Neural progenitor cell (in vitro differentiated cells): Measurements from ENCODE around the gene KIAA1549. TPM values are rescaled to one million over a fixed set of nuclear protein-coding genes. Genes with fewer than 3 reads are reported as not detected.

Experiments
- DNase-seq: peaks from one replicate; pipeline ENCODE4 v3.0.0-alpha.2; 2016; ENCODE audit warnings: low spot score
- H2AFZ ChIP-seq: fragments of 200-600 bp; sonication (generic); replicated peaks from 2 replicates; pipeline ENCODE4 v1.6.1; 2016; ENCODE audit warnings: antibody characterized with exemption
- H3F3A ChIP-seq: fragments of 200-600 bp; sonication (generic); 2 replicates; pipeline ENCODE4 v1.6.1; 2016; ENCODE audit warnings: antibody characterized with exemption, low read depth
- H3K27ac ChIP-seq: fragments of 200-600 bp; sonication (generic); 2 replicates; pipeline ENCODE4 v1.5.1; 2016; ENCODE audit warnings: mild to moderate bottlenecking
- H3K27me3 ChIP-seq: fragments of 200-600 bp; sonication (generic); 2 replicates; pipeline ENCODE4 v1.6.1; 2016; ENCODE audit warnings: mild to moderate bottlenecking, moderate library complexity
- H3K36me3 ChIP-seq: fragments of 200-600 bp; sonication (generic); 2 replicates; pipeline ENCODE4 v1.5.1; 2016
- H3K4me1 ChIP-seq: fragments of 200-600 bp; sonication (generic); 2 replicates; pipeline ENCODE4 v1.6.1; 2016; ENCODE audit warnings: mixed run types
- H3K4me2 ChIP-seq: fragments of 200-600 bp; sonication (generic); 2 replicates; pipeline ENCODE4 v1.6.1; 2016
- H3K4me3 ChIP-seq: fragments of 200-600 bp; sonication (generic); 2 replicates; pipeline ENCODE4 v1.5.1; 2016
- H3K79me2 ChIP-seq: fragments of 200-600 bp; sonication (generic); 2 replicates; pipeline ENCODE4 v1.6.1; 2016; ENCODE audit warnings: low read depth
- H3K9ac ChIP-seq: fragments of 200-600 bp; sonication (generic); 2 replicates; pipeline ENCODE4 v1.6.1; 2016
- H3K9me3 ChIP-seq: fragments of 200-600 bp; sonication (generic); 2 replicates; pipeline ENCODE4 v1.5.1; 2016; ENCODE audit warnings: low read depth
- H4K20me1 ChIP-seq: fragments of 200-600 bp; sonication (generic); 2 replicates; pipeline ENCODE4 v1.6.1; 2016; ENCODE audit warnings: low read depth
- H3K27ac Mint-ChIP-seq: 3 replicates; pipeline ENCODE4 v1.8.0; 2021; ENCODE audit warnings: mixed read lengths
- H3K27me3 Mint-ChIP-seq: 2 replicates; pipeline ENCODE4 v1.8.0; 2022; ENCODE audit warnings: low read depth, mild to moderate bottlenecking, inconsistent platforms, moderate library complexity, mixed read lengths; ENCODE audit not compliant: insufficient read depth
- H3K36me3 Mint-ChIP-seq: 3 replicates; pipeline ENCODE4 v1.8.0; 2021; ENCODE audit warnings: mixed read lengths
- H3K4me1 Mint-ChIP-seq: 3 replicates; pipeline ENCODE4 v1.8.0; 2021; ENCODE audit warnings: mixed read lengths
- H3K4me3 Mint-ChIP-seq: 3 replicates; pipeline ENCODE4 v1.8.0; 2021; ENCODE audit warnings: mild to moderate bottlenecking, moderate library complexity, mixed read lengths
- H3K9me3 Mint-ChIP-seq: 3 replicates; pipeline ENCODE4 v1.8.0; 2020; ENCODE audit warnings: mixed read lengths
- EZH2 ChIP-seq: fragments of 200-600 bp; sonication (generic); IDR thresholded peaks from 2 replicates; pipeline ENCODE4 v1.6.1; 2017; ENCODE audit warnings: antibody characterized with exemption, mild to moderate bottlenecking, moderate library complexity
- EZH2phosphoT487 ChIP-seq: fragments of 200-600 bp; sonication (generic); IDR thresholded peaks from 2 replicates; pipeline ENCODE4 v1.6.1; 2017; ENCODE audit warnings: antibody characterized with exemption
- total RNA-seq: library from RNA; depleted of rRNA; stranded (reverse); fragments of >200 nt; gene quantifications from 2 replicates; pipeline ENCODE4 v1.2.3, GENCODE V29; 2015; ENCODE audit warnings: low replicate concordance
- TF ChIP-seq, protein P1 (sequence below): fragments of 200-600 bp; sonication (generic); IDR thresholded peaks from 2 replicates; pipeline ENCODE4 v1.5.1; 2017; ENCODE audit warnings: antibody characterized with exemption, mild to moderate bottlenecking

KIAA1549 gene
- total RNA-seq, 1 donor from 2014 or later: 4.8 TPM

DNA sequence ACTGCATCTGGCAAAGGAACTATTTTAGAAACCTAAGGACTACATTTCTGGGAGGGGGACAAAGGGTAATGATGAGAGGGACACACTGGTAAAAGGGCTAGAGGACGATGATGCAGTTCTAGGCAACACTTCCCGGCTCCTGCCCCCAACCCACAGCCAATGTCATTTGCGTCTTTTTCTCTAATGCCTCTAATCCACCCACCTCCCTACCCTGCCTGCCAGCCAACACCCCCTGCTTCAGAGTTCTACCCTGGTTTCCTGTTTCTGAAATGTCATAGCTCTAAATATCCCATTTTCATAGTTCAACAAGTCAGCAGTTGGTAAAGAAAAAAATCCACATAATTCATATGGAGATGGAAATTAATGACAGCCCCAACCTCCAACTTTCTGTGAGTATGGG, 79.0 kb downstream of the KIAA1549 start:
- H3K9me3 ChIP-seq: no peaks in the 10 kb centered on the region
- peaks cover 59% of the 10 kb centered on the region for H3K36me3 Mint-ChIP-seq
- no peak for DNase-seq
- H2AFZ ChIP-seq: no peak overlapping the region
- no peaks in the 10 kb centered on the region for H3K4me1 ChIP-seq
- no peaks in the 10 kb centered on the region for H3F3A ChIP-seq
- H3K9ac ChIP-seq: no peak overlapping the region
- H4K20me1 ChIP-seq: no peaks in the 10 kb centered on the region
- peaks cover 2% of the 10 kb centered on the region for H3K27me3 Mint-ChIP-seq
- peaks cover 3% of the 10 kb centered on the region for H3K36me3 ChIP-seq
- no peaks in the 10 kb centered on the region for H3K27me3 ChIP-seq
- H3K27ac ChIP-seq: no peak overlapping the region
- TF ChIP-seq EZH2: no peak
- TF ChIP-seq EZH2phosphoT487: no peak
- TF ChIP-seq, protein P1, sequence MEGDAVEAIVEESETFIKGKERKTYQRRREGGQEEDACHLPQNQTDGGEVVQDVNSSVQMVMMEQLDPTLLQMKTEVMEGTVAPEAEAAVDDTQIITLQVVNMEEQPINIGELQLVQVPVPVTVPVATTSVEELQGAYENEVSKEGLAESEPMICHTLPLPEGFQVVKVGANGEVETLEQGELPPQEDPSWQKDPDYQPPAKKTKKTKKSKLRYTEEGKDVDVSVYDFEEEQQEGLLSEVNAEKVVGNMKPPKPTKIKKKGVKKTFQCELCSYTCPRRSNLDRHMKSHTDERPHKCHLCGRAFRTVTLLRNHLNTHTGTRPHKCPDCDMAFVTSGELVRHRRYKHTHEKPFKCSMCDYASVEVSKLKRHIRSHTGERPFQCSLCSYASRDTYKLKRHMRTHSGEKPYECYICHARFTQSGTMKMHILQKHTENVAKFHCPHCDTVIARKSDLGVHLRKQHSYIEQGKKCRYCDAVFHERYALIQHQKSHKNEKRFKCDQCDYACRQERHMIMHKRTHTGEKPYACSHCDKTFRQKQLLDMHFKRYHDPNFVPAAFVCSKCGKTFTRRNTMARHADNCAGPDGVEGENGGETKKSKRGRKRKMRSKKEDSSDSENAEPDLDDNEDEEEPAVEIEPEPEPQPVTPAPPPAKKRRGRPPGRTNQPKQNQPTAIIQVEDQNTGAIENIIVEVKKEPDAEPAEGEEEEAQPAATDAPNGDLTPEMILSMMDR: no peak
- peaks cover 3% of the 10 kb centered on the region for H3K4me1 Mint-ChIP-seq
- H3K9me3 Mint-ChIP-seq: no peaks in the 10 kb centered on the region
- no peak overlapping the region for H3K4me2 ChIP-seq
- H3K4me3 ChIP-seq: no peak overlapping the region
- no peaks in the 10 kb centered on the region for H3K79me2 ChIP-seq
- no peak overlapping the region for H3K27ac Mint-ChIP-seq
- H3K4me3 Mint-ChIP-seq: no peak overlapping the region

DNA sequence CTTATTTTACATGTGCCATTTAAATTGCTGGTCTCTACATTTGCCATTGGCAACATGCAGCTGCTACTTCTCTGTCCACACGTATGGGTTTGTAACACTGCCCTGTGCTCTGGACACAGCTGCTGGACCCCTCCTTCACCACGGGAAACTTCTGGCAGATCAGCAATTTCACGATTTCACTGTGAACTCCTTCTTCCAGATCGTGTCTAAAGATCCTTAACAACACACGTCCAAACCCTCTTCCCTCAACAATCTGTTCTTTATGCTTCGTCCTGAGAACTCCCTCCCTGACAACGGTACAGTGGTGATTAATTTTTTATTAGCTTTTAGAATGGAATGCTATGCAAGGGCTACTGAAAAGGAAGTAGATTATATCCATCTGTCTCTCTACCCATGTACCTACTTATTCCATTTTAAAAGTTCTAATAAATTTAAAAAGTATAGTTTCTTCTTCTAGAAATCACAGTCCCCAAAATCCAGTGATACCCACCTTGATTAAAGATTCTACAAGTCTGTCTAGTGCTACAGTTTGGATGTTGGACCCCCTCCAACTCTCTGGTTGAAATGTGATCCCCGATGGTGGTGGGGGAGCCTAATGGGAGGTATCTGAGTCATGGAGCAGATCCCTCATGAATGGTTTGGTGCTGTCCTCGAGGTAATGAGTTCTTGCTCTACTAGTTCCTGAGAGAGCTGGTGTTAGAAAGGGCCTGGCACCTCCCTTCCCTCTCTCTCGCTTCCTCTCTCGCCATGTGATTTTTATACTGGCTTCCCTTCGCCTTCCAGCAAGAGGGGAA, 81.0 kb downstream of the KIAA1549 start:
- TF ChIP-seq, protein P1: no peak
- TF ChIP-seq EZH2 (no peak), EZH2phosphoT487 (no peak)
- Mint-ChIP-seq H3K27ac (no peak overlapping the region), H3K9me3 (no peaks in the 10 kb centered on the region)

DNA sequence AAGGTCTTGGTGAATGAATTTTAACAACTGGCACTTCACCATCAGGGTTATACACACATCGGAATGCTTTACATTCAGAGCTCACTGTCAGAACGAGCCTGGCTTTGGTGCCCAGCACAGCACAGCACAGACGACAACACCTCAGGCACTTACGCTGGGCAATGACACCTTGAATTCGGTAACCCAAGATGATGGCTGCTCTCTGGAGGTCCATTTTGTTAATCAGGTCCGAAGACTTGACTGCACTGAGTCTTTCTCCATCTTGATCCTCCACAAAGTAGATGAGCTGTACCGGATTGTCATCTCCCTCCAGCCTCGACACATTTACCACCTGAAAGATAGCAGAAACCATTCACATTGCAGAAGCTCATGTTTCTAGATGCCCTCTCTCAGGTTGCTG, 82.4 kb downstream of the KIAA1549 start:
- Histone ChIP-seq H3K4me2 (no peak overlapping the region), H3K27ac (no peak overlapping the region), H2AFZ (no peak overlapping the region), H3K9ac (no peak overlapping the region), H3F3A (no peaks in the 10 kb centered on the region), H3K27me3 (no peaks in the 10 kb centered on the region), H4K20me1 (no peaks in the 10 kb centered on the region), H3K9me3 (no peaks in the 10 kb centered on the region), H3K79me2 (no peaks in the 10 kb centered on the region), H3K4me1 (no peaks in the 10 kb centered on the region), H3K36me3 (peaks cover 3% of the 10 kb centered on the region), H3K4me3 (no peak overlapping the region)
- no peak for DNase-seq
- peaks cover 66% of the 10 kb centered on the region for H3K36me3 Mint-ChIP-seq
- H3K4me1 Mint-ChIP-seq: peaks cover 3% of the 10 kb centered on the region
- H3K9me3 Mint-ChIP-seq: no peaks in the 10 kb centered on the region
- H3K4me3 Mint-ChIP-seq: no peak overlapping the region
- TF ChIP-seq EZH2phosphoT487 (no peak), EZH2 (no peak)
- TF ChIP-seq, protein P1: no peak
- H3K27me3 Mint-ChIP-seq: no peaks in the 10 kb centered on the region
- no peak overlapping the region for H3K27ac Mint-ChIP-seq

More for the DNA sequence above, 81.0 kb downstream of the KIAA1549 start:
- no peak overlapping the region for H2AFZ ChIP-seq
- H3K4me3 ChIP-seq: no peak overlapping the region
- Mint-ChIP-seq H3K4me1 (peaks cover 3% of the 10 kb centered on the region), H3K4me3 (no peak overlapping the region), H3K36me3 (peaks cover 62% of the 10 kb centered on the region), H3K27me3 (peaks cover 1% of the 10 kb centered on the region)
- DNase-seq: no peak
- H3K9ac ChIP-seq: no peak overlapping the region
- peaks cover 3% of the 10 kb centered on the region for H3K36me3 ChIP-seq
- no peak overlapping the region for H3K4me2 ChIP-seq
- no peaks in the 10 kb centered on the region for H3K79me2 ChIP-seq
- H3K27me3 ChIP-seq: no peaks in the 10 kb centered on the region
- no peaks in the 10 kb centered on the region for H4K20me1 ChIP-seq
- no peaks in the 10 kb centered on the region for H3K4me1 ChIP-seq
- no peaks in the 10 kb centered on the region for H3F3A ChIP-seq
- no peak overlapping the region for H3K27ac ChIP-seq
- H3K9me3 ChIP-seq: no peaks in the 10 kb centered on the region
